ENCODE measurements around the gene BRAF. TPM values are rescaled to one million over a fixed set of nuclear protein-coding genes. Genes with fewer than 3 reads are reported as not detected.
"Not testable (repeated sequence)": the region's sequence is repeated elsewhere in the genome, so short reads cannot be mapped to it uniquely, and the experiment has no call there.

BRAF gene
- total RNA-seq, 2 experiments from 2014 or later, result 26.7 to 28.5 TPM

- no peak overlapping the region for H3K27ac Mint-ChIP-seq
- CTCF ChIA-PET, result no interaction called here
Observed at GRCh38 chr7:140915935-140916555, 8.7 kb downstream of the BRAF start.

GRCh38 chr7:140914083-140914482, 10.6 kb downstream of the BRAF start:
- Mint-ChIP-seq H3K4me1 (ENCODE audit: low read depth) (peaks cover 9% of the 10 kb centered on the region), H3K9me3 (ENCODE audit: insufficient read depth) (no peaks in the 10 kb centered on the region), H3K27ac (no peak overlapping the region), H3K4me3 (no peak overlapping the region), H3K36me3 (ENCODE audit: low read depth) (peaks cover 5% of the 10 kb centered on the region), H3K27me3 (ENCODE audit: low read depth) (no peaks in the 10 kb centered on the region)
- DNase-seq (no peak), ATAC-seq (no peak)
- POLR2A ChIA-PET, result no interaction called here
- CTCF ChIA-PET, result no interaction called here

More at GRCh38 chr7:140915935-140916555, 8.7 kb downstream of the BRAF start:
- ATAC-seq, result no peak
- POLR2A ChIA-PET, result no interaction called here
- Mint-ChIP-seq H3K4me1 (ENCODE audit: low read depth) (peaks cover 9% of the 10 kb centered on the region), H3K27me3 (ENCODE audit: low read depth) (no peaks in the 10 kb centered on the region), H3K4me3 (no peak overlapping the region), H3K9me3 (ENCODE audit: insufficient read depth) (no peaks in the 10 kb centered on the region), H3K36me3 (ENCODE audit: low read depth) (peaks cover 3% of the 10 kb centered on the region)
- DNase-seq, result no peak

GRCh38 chr7:140913596-140913928, 11.2 kb downstream of the BRAF start:
- H3K27me3 Mint-ChIP-seq (ENCODE audit: low read depth); POLR2A ChIA-PET; H3K36me3 Mint-ChIP-seq (ENCODE audit: low read depth); H3K9me3 Mint-ChIP-seq (ENCODE audit: insufficient read depth); H3K4me3 Mint-ChIP-seq; DNase-seq; H3K27ac Mint-ChIP-seq; H3K4me1 Mint-ChIP-seq (ENCODE audit: low read depth); CTCF ChIA-PET; ATAC-seq: not testable (repeated sequence)

- H3K4me1 Mint-ChIP-seq (ENCODE audit: low read depth), result peaks cover 8% of the 10 kb centered on the region
- no peak overlapping the region for H3K4me3 Mint-ChIP-seq
- H3K27ac Mint-ChIP-seq, result no peak overlapping the region
- H3K9me3 Mint-ChIP-seq (ENCODE audit: insufficient read depth), result no peaks in the 10 kb centered on the region
- POLR2A ChIA-PET, result no interaction called here
- H3K27me3 Mint-ChIP-seq (ENCODE audit: low read depth), result no peaks in the 10 kb centered on the region
- H3K36me3 Mint-ChIP-seq (ENCODE audit: low read depth), result peaks cover 7% of the 10 kb centered on the region
- DNase-seq (no peak), ATAC-seq (no peak)
- CTCF ChIA-PET, result no interaction called here
Observed at GRCh38 chr7:140911746-140912145, 13.0 kb downstream of the BRAF start.

- DNase-seq (no peak), ATAC-seq (no peak)
- Mint-ChIP-seq H3K27ac (no peak overlapping the region), H3K4me1 (ENCODE audit: low read depth) (no peaks in the 10 kb centered on the region), H3K27me3 (ENCODE audit: low read depth) (no peaks in the 10 kb centered on the region), H3K4me3 (no peak overlapping the region), H3K9me3 (ENCODE audit: insufficient read depth) (no peaks in the 10 kb centered on the region), H3K36me3 (ENCODE audit: low read depth) (peaks cover 7% of the 10 kb centered on the region)
- ChIA-PET POLR2A (no interaction called here), CTCF (no interaction called here)
Observed at GRCh38 chr7:140909476-140910161, 15.1 kb downstream of the BRAF start.

DNA sequence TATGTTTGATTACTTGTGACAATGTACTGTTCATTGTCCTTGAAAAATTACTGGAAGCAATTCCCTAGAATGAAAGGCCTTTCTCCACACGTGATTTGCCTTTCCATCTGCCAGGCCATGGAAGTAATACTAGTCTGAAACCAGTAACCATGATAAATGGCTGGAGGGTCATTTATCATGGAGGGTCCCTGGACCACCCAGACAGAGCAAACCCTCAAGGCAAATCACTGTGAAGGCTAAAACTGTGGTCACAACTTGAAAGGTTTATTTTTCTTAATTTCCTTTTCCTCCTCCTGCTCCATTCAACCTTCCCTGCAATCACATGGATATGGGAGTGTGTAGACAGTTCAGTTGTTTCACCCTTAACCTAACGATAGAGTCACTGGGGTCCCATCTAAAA, 16.4 kb downstream of the BRAF start:
- no peak overlapping the region for H3K27ac Mint-ChIP-seq
- peaks cover 14% of the 10 kb centered on the region for H3K36me3 Mint-ChIP-seq (ENCODE audit: low read depth)
- H3K27me3 Mint-ChIP-seq (ENCODE audit: low read depth), result no peaks in the 10 kb centered on the region
- DNase-seq, result no peak
- POLR2A ChIA-PET, result no interaction called here
- CTCF ChIA-PET, result no interaction called here
- H3K4me1 Mint-ChIP-seq (ENCODE audit: low read depth), result peaks cover 11% of the 10 kb centered on the region
- H3K9me3 Mint-ChIP-seq (ENCODE audit: insufficient read depth), result no peaks in the 10 kb centered on the region
- ATAC-seq, result no peak
- H3K4me3 Mint-ChIP-seq, result no peak overlapping the region

DNA sequence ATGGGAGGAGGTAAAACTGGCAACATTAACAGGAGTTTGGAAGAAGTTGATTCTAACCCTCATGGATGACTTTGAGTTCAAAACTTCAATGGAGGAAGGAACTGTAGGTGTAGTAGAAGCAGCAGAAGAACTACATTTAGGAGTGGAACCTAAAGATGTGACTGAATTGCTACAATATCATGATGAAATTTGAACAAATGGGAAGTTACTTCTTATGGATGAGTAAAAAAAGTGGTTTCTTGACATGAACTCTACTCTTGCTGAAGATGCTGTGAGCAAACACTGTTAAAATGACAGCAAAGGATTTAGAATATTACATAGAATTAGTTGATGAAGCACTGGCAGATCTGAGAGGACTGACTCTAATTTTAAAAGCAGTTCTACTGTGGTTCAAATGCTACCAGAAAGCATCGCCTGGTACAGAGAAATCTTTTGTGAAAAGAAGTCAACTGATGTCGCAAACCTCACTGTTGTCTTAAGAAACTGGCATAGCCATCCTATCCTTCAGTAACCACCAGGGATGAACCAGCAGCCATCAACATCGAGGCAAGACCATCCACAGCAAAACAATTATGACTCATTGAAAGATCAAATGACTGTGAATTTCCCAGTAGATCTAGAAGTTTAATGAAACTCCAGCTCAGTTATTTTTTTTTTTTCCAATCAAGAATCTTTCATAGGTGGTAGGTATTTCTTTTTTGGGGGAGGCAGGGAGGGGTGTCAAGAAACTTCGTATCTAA, 20.8 kb downstream of the BRAF start:
- H3K27ac Mint-ChIP-seq, result no peak overlapping the region
- DNase-seq, result no peak
- peaks cover 26% of the 10 kb centered on the region for H3K4me1 Mint-ChIP-seq (ENCODE audit: low read depth)
- H3K27me3 Mint-ChIP-seq (ENCODE audit: low read depth), result no peaks in the 10 kb centered on the region
- H3K4me3 Mint-ChIP-seq, result no peak overlapping the region
- POLR2A ChIA-PET, result no interaction called here
- ATAC-seq, result no peak
- peaks cover 11% of the 10 kb centered on the region for H3K36me3 Mint-ChIP-seq (ENCODE audit: low read depth)
- CTCF ChIA-PET, result interaction anchor here (1.3 to 1.5 kb wide), 2 partner anchors 14 to 19 kb away, joined by 3 to 4 read pairs; no protein-coding TSS in a partner anchor
- H3K9me3 Mint-ChIP-seq (ENCODE audit: insufficient read depth), result no peaks in the 10 kb centered on the region

DNA sequence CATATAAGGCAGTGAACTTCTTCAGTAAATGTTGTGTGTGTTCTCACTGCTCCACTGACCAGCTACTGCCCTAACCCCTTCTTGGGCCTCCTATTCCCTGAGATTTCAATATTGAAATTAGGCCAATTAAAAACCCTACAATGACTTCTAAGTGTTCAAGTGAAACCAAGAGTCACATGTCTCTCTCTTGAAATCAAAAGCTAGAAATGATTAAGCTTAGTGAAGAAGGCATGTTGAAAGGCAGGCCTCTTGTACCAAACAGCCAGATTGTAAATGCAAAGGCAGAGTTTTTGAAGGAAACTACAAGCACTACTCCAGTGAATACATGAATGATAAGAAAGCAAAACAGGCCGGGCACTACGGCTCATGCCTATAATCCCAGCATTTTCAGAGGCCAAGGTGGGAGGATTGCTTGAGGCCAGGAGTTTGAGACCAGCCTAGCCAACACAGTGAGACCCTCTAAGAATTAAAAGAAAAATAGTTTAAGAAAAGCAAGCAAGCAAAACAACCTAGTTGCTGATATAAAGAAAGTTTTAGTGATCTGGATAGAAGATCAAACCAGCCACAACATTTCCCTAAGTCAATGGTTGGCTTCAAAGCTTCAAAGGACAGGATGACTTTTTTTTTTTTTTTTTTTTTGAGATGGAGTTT, 22.3 kb downstream of the BRAF start:
- ATAC-seq (peak; percentile 57), DNase-seq (no peak)
- ChIA-PET POLR2A (no interaction called here), CTCF (no interaction called here)
- Mint-ChIP-seq H3K4me1 (ENCODE audit: low read depth) (peaks cover 26% of the 10 kb centered on the region), H3K27me3 (ENCODE audit: low read depth) (no peaks in the 10 kb centered on the region), H3K36me3 (ENCODE audit: low read depth) (peaks cover 8% of the 10 kb centered on the region), H3K4me3 (no peak overlapping the region), H3K27ac (peak overlapping the region; percentile 53), H3K9me3 (ENCODE audit: insufficient read depth) (no peaks in the 10 kb centered on the region)

DNA sequence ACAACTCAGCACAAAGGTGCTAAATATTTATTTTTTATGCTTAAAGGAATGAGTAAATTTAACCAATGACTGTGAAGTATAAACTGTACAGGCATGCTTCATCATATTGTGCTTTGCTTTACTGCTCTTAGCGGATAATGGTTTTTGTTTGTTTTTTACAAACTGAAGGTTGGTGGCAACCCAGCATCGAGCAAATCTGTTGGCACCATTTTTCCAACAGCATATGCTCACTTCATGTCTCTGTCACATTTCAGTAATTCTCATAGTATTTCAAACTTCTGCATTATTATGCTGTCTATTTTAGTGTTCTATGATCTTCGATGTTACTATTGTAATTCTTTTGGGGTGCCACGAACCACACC, 22.8 kb downstream of the BRAF start:
- peaks cover 8% of the 10 kb centered on the region for H3K36me3 Mint-ChIP-seq (ENCODE audit: low read depth)
- POLR2A ChIA-PET, result no interaction called here
- no peaks in the 10 kb centered on the region for H3K27me3 Mint-ChIP-seq (ENCODE audit: low read depth)
- H3K4me1 Mint-ChIP-seq (ENCODE audit: low read depth), result peaks cover 26% of the 10 kb centered on the region
- H3K4me3 Mint-ChIP-seq, result no peak overlapping the region
- H3K27ac Mint-ChIP-seq, result no peak overlapping the region
- no peak for DNase-seq
- H3K9me3 Mint-ChIP-seq (ENCODE audit: insufficient read depth), result no peaks in the 10 kb centered on the region
- no peak for ATAC-seq
- CTCF ChIA-PET, result interaction anchor here (1.0 kb wide), 1 partner anchor 91 kb away, joined by 4 read pairs; no protein-coding TSS in a partner anchor

DNA sequence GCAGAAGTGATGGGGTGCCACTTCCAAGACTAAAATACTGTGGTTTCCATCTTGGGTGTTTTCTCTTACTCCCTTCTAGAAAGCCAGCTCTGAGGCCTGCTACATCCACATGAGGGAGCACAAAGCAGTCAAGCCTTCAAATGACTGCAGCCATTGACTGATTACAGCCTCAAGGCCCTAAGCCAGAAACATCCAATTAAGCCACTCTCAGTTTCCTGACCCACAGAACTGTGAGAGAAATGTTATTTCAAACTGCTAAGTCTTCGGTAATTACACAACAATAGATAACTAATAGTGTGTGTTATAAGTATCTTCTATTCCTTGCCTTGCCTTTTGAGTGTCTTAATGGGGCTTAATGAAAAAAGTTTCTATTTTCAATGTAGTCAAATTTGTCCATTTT, 24.8 kb downstream of the BRAF start:
- Mint-ChIP-seq H3K36me3 (ENCODE audit: low read depth) (peaks cover 8% of the 10 kb centered on the region), H3K9me3 (ENCODE audit: insufficient read depth) (no peaks in the 10 kb centered on the region), H3K27me3 (ENCODE audit: low read depth) (no peaks in the 10 kb centered on the region), H3K4me3 (no peak overlapping the region), H3K4me1 (ENCODE audit: low read depth) (peaks cover 30% of the 10 kb centered on the region), H3K27ac (no peak overlapping the region)
- DNase-seq (no peak), ATAC-seq (no peak)
- CTCF ChIA-PET, result no interaction called here
- POLR2A ChIA-PET, result interaction anchor here (1.1 kb wide), 1 partner anchor 70 kb away, joined by 3 read pairs; no protein-coding TSS in a partner anchor

DNA sequence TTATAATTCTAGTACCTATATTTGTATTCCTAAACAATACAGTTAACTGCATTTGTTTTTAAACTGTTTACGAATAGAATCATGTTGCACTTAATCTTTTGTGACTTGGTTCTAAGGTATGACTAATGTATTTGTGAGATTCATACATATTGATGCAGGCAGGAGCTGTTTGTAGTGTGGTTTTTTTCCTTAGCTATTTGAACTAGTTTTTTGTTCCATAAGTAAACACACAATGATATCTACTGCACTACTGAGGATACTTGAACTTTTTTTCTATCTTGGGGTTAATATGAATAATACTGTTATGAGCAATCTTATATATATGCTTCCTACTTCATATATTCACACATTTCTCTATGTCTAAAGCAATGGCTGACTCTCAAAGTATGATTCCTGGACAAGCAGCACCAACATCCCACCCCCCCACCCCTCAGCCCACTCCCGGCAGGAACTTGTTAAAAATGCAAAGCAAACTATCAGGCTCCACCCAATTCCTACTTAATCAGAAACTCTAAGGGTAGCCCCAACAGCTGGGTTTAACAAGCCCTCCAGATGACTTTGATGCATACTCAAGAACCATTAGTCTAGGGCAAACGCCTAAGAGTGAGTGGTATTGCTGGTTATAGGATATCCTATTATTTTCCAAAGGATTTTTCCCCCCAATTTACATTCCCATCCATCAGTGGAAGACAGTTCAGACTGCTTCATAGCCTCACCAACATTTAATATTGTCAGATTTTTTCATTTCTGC, 25.8 kb downstream of the BRAF start:
- no peaks in the 10 kb centered on the region for H3K9me3 Mint-ChIP-seq (ENCODE audit: insufficient read depth)
- H3K36me3 Mint-ChIP-seq (ENCODE audit: low read depth), result peaks cover 6% of the 10 kb centered on the region
- no peak for ATAC-seq
- H3K4me3 Mint-ChIP-seq, result no peak overlapping the region
- CTCF ChIA-PET, result no interaction called here
- no peak overlapping the region for H3K27ac Mint-ChIP-seq
- H3K27me3 Mint-ChIP-seq (ENCODE audit: low read depth), result no peaks in the 10 kb centered on the region
- H3K4me1 Mint-ChIP-seq (ENCODE audit: low read depth), result peaks cover 25% of the 10 kb centered on the region
- no peak for DNase-seq
- POLR2A ChIA-PET, result no interaction called here

All from activated CD8-positive, alpha-beta T cell treated with anti-CD3 and anti-CD28 coated beads, Interleukin-2, amount 10 ng/mL, durations not matched to agents 7 days and 5 days (primary cell).